Ectodermal cell (in vitro differentiated cells): Measurements from ENCODE around the gene PGC.

Experiments
- H3K27ac ChIP-seq: 2 replicates; pipeline ENCODE4 v1.7.0; 2013; ENCODE audit warnings: mild to moderate bottlenecking, low read depth, low read length; ENCODE audit not compliant: insufficient read depth, poor library complexity, severe bottlenecking
- H3K27me3 ChIP-seq: 2 replicates; pipeline ENCODE4 v1.7.0; 2013; ENCODE audit warnings: mild to moderate bottlenecking, low read length; ENCODE audit not compliant: insufficient read depth, control insufficient read depth, poor library complexity, severe bottlenecking
- H3K36me3 ChIP-seq: one replicate; pipeline ENCODE4 v1.7.0; 2013; ENCODE audit warnings: low read length; ENCODE audit not compliant: control insufficient read depth, insufficient read depth
- H3K4me1 ChIP-seq: one replicate; pipeline ENCODE4 v1.7.0; 2013; ENCODE audit warnings: low read length; ENCODE audit not compliant: control insufficient read depth, insufficient read depth
- H3K4me3 ChIP-seq: 2 replicates; pipeline ENCODE4 v1.7.0; 2013; ENCODE audit warnings: low read depth, low read length, control low read depth; ENCODE audit not compliant: insufficient read depth
- H3K9me3 ChIP-seq: 2 replicates; pipeline ENCODE4 v1.7.0; 2013; ENCODE audit warnings: mild to moderate bottlenecking, low read length, moderate library complexity; ENCODE audit not compliant: control insufficient read depth
- WGBS, 2 experiments: methylation state at CpG; one replicate each; pipeline ENCODE4 v1.1.7; 2013; ENCODE audit warnings: missing lambda C conversion rate in 2 of 2; 5-methylcytosine and 5-hydroxymethylcytosine counted together

PGC gene

DNA sequence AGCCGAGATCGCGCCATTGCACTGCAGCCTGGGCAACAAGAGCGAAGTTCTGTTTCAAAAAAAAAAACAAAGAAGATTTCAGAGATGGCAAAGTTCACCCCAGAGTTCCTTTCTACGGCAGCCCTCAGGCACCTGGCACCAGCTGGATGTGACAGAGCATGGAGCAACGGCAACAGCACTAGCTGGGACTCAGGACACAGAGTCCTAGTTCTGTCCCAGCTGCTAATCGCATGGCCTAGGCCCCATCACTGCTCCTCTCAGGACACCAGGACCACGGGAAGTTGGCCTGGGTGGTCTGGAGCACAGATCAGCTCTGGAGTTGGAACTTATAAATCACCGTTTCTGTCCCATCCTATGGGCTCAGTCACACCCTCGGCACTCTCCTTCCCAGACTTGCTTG is 1.1 kb downstream of the PGC start:
- Histone ChIP-seq H3K27me3 (no peaks in the 10 kb centered on the region), H3K36me3 (no peaks in the 10 kb centered on the region), H3K9me3 (no peaks in the 10 kb centered on the region), H3K27ac (no peak overlapping the region), H3K4me3 (no peak overlapping the region), H3K4me1 (no peaks in the 10 kb centered on the region)
- 94% methylated on average over 10 of the region's 10 CpGs for whole genome bisulfite sequencing, 2 experiments

DNA sequence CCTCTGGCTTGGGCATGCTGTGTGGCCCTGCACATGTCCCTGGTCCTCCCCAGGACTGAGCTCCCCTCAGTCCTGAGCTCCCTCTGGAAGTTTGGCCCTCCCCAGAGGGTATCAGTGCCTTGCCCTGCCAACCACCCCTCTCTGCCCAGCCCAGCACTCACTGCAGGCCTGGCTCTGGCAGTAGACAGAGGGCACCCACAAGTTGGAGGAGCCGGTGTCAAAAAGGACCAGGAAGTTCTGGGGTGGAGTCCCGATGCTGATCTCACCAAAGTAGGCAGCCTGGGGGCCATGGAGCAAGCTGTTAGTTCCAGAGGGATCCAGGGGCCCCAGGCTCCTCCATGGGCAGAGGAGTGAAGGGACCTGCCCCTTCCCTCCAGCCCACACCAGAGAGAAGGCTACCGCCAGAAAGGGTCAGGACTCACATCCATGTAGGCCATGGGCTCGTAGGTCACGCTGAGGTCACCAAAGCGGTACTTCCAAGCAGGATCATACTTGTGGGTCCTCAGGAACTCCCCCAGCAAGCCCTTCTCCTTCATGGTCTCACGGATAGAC is 2.9 kb downstream of the PGC start:
- Histone ChIP-seq H3K27ac (no peak overlapping the region), H3K36me3 (no peaks in the 10 kb centered on the region), H3K4me3 (no peak overlapping the region), H3K4me1 (no peaks in the 10 kb centered on the region), H3K9me3 (no peaks in the 10 kb centered on the region), H3K27me3 (no peaks in the 10 kb centered on the region)
- 92 to 94% methylated on average over 7 of the region's 7 CpGs for WGBS, 2 experiments

DNA sequence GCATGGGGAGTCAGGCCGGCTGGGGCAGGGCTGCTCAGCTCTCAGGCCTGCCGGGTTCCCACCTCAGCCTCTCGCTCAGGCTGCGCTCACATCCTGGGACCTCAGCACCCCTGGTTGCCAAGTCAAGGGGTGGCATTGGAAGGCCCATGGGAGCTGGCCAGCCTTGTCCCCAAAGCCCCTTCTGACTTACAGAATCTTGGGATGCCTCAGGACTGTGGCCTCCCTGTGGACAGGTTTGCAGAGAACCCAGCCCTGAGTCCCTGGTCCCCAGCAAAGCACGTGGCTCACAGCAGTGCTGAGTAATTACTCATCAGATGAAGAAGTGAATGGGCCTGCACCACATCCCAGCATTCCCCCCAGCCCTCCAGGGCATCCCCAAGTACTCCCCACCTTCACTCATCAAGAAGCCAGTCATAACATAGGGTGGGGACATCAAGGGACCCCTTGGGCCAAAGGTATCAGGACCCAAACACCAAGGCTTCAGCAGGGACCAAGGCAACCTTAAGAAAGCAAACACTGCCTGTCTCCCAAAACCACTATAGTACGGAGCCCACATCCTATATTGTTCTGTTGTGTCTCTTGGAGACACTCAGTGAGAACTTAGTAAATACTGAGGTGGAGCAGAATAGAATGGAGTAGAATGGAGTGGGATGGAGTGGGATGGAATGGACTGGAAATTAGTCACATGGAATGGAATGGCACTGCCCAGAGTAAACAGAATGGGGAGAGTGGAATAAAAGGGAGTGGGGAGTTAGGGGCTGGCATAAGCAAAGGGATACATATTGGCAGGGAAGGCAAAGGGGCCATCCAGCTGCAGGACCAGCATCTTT is 3.6 kb downstream of the PGC start:
- WGBS, 2 experiments, result 89 to 91% methylated on average over 6 of the region's 6 CpGs

DNA sequence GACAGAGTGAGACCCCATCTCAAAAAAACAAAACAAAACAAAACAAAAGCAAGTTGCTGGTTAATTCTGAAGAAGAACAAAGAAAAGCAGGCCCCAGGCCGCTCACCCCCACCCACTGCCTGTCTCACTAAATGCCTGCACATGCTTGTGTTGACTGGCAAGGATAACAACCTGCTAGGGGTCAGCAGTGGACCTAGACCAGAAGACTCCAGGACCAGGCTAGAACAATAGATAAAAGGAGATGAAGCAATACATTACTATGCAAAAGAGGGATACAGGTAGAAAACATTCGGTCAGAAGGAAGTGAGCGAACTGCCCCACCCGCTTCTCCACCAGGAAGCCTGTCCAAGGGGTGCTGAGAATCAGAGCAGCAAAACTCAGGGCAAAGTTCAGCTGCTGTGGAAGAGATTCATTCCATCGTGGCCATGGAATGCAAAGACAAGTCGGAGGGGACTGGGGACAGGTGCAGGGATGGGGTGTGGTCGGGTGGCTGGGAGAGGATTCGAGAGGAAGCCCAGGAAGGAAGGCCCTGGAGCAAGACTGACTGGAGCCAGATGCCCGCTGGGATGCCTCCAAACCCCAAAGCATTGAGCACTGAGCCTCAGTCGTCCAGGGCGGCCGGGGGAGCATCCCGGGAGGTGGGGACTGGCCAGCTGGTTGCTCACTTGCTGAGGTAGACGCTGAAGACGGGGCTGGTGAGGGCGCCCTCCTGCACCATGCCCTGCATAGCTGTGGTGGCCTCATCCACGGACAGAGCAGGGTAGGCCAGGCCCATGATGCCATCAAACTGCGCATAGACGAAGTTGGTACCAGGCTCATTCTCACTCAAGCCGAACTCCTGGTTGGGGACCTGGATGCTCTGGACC is 5.3 kb downstream of the PGC start:
- no peaks in the 10 kb centered on the region for H3K36me3 ChIP-seq
- no peak overlapping the region for H3K27ac ChIP-seq
- WGBS, 2 experiments, result 92 to 93% methylated on average over 20 of the region's 20 CpGs

More for the DNA sequence above, 3.6 kb downstream of the PGC start:
- Histone ChIP-seq H3K4me1 (peaks cover 5% of the 10 kb centered on the region), H3K4me3 (no peak overlapping the region), H3K9me3 (no peaks in the 10 kb centered on the region), H3K27me3 (no peaks in the 10 kb centered on the region), H3K36me3 (no peaks in the 10 kb centered on the region), H3K27ac (no peak overlapping the region)

GRCh38 chr6:41740366-41741162 is 6.6 kb downstream of the PGC start:
- H3K4me3 ChIP-seq, result no peak overlapping the region
- WGBS, 2 experiments, result 86% methylated on average over 13 of the region's 13 CpGs
- H3K4me1 ChIP-seq, result peaks cover 8% of the 10 kb centered on the region

More for the DNA sequence above, 5.3 kb downstream of the PGC start:
- H3K27me3 ChIP-seq, result no peaks in the 10 kb centered on the region
- no peak overlapping the region for H3K4me3 ChIP-seq
- H3K9me3 ChIP-seq, result no peaks in the 10 kb centered on the region
- H3K4me1 ChIP-seq, result peaks cover 5% of the 10 kb centered on the region

GRCh38 chr6:41739041-41739440 is 8.2 kb downstream of the PGC start:
- Histone ChIP-seq H3K4me3 (no peak overlapping the region), H3K4me1 (peaks cover 8% of the 10 kb centered on the region), H3K27ac (no peak overlapping the region), H3K27me3 (peaks cover 14% of the 10 kb centered on the region), H3K36me3 (no peaks in the 10 kb centered on the region), H3K9me3 (no peaks in the 10 kb centered on the region)
- 81 to 90% methylated on average over 4 of the region's 4 CpGs for WGBS, 2 experiments

More at GRCh38 chr6:41740366-41741162, 6.6 kb downstream of the PGC start:
- H3K27ac ChIP-seq, result no peak overlapping the region
- no peaks in the 10 kb centered on the region for H3K9me3 ChIP-seq
- no peaks in the 10 kb centered on the region for H3K36me3 ChIP-seq
- no peaks in the 10 kb centered on the region for H3K27me3 ChIP-seq

DNA sequence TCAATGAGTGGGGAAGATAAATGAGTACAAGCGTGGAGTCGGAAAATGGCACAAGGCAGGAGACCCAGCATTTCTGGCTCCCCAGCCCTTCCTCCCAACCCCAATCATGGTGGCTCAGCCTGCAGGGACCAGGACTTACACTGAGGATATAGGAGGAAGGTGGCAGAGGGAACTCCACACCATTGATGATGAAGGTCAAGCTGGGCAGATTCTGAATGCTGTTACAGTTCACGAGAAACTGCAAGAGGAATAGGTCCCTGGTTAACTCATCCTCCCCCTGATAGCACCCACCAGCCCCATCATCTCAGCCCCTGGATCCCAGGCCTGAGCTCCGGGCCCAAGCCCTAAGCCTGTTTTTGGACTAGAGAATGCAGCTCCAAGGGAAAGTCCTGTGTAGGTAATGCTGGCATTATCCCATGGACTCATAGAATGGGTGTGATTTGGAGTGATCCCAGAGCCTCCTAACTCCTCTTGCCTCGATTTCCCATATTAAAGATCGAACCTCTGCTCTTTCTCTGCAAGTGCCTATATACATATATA is 9.5 kb downstream of the PGC start:
- no peaks in the 10 kb centered on the region for H3K36me3 ChIP-seq
- no peaks in the 10 kb centered on the region for H3K9me3 ChIP-seq
- WGBS, 2 experiments, result 91 to 95% methylated on average over 4 to 5 of the region's 6 CpGs
- H3K4me1 ChIP-seq, result peaks cover 8% of the 10 kb centered on the region
- H3K27me3 ChIP-seq, result peaks cover 28% of the 10 kb centered on the region
- H3K27ac ChIP-seq, result no peak overlapping the region
- H3K4me3 ChIP-seq, result no peak overlapping the region

DNA sequence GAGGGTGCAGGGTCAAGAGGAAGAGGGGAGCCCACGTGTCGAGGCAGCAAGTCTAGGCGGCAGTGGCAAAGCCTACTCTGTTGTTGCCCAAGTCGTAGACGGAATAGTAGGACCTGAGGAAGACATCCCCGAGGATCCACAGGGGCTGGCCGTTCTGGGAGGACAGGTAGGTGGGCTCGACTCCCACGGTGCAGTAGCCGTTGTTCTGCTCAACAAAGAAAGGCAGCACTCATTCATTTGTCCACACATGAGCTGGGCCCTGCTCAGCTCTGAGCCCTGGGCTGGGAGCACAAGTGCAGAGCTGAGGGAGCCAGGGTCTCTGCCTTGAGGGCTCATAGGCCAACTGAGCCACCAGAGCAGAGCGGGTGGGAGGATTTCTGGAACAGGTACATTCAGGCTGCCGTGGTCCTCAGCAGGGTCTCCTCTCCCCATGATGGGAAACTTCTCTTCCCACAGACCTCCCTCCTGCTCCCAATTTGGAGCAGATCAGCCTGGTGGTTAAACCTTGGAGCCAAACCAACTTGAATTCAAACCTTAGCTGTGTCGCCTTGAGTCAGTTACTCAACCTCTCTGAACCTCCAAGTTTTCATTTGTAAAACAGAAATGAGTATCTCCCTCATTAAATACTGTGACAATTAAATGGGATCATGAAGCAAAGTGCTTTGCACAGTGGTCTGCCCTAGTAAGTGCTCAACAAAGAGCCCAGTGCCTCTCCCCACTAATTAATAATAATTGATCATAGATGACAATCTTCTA is 10.2 kb downstream of the PGC start:
- 85 to 90% methylated on average over 13 of the region's 13 CpGs for WGBS, 2 experiments
- no peaks in the 10 kb centered on the region for H3K36me3 ChIP-seq
- H3K4me3 ChIP-seq, result no peak overlapping the region
- H3K4me1 ChIP-seq, result peaks cover 8% of the 10 kb centered on the region
- no peaks in the 10 kb centered on the region for H3K9me3 ChIP-seq
- no peak overlapping the region for H3K27ac ChIP-seq
- peaks cover 31% of the 10 kb centered on the region for H3K27me3 ChIP-seq

DNA sequence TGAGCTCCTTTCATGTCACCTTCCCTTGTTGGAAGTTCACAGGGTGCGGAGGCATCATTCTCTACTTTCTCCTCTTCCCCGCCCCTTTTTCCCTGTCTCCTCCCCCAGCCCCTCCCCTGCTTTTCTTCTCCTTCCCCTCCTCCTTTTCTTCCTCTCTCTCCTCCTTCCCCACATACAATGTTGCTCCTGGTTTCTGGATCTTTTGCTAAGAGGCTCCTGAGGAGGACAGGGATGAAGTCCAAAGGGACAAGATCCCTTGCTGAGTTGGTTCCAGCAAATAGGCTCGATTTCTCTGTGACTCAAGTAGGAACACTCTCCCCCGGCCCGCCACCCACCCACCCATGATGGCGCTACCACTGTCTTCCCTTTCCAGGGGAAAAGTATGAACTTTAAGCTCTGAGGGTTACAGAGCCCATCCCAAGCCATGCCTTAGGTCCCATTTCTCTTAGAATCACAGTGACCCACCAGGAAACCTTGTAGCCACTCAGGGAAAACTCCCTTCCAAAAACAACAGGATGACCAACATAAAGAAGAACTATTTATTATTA is 10.9 kb downstream of the PGC start:
- no peaks in the 10 kb centered on the region for H3K9me3 ChIP-seq
- H3K27me3 ChIP-seq, result peaks cover 31% of the 10 kb centered on the region
- no peak overlapping the region for H3K27ac ChIP-seq
- H3K36me3 ChIP-seq, result no peaks in the 10 kb centered on the region
- H3K4me1 ChIP-seq, result peaks cover 8% of the 10 kb centered on the region
- no peak overlapping the region for H3K4me3 ChIP-seq
- 69 to 77% methylated on average over 6 of the region's 6 CpGs for WGBS, 2 experiments
